Fibroblast of mammary gland (primary cell): ENCODE results near the gene PPP1R36.
"Not testable (repeated sequence)": the region's sequence is repeated elsewhere in the genome, so short reads cannot be mapped to it uniquely, and the experiment has no call there.

ENCODE experiments used
- DNase-seq: peaks from one replicate; pipeline ENCODE4 v3.0.0-alpha.2; 2010; ENCODE audit warnings: low read depth
- H3K4me3 ChIP-seq: 2 replicates; pipeline ENCODE4 v1.5.1; 2011; ENCODE audit warnings: low read depth, mild to moderate bottlenecking, low read length, moderate library complexity; ENCODE audit not compliant: control insufficient read depth
- CTCF ChIP-seq: conservative IDR thresholded peaks from 2 replicates; pipeline ENCODE4 v1.5.1; 2011; ENCODE audit warnings: low read depth, low read length, inconsistent platforms; ENCODE audit not compliant: control insufficient read depth, insufficient read depth

Gene PPP1R36

GRCh38 chr14:64612021-64612380 is 62.2 kb downstream of the PPP1R36 start:
- H3K4me3 ChIP-seq: no peak overlapping the region
- DNase-seq: peak; percentile 56
- no peak for TF ChIP-seq CTCF

DNA sequence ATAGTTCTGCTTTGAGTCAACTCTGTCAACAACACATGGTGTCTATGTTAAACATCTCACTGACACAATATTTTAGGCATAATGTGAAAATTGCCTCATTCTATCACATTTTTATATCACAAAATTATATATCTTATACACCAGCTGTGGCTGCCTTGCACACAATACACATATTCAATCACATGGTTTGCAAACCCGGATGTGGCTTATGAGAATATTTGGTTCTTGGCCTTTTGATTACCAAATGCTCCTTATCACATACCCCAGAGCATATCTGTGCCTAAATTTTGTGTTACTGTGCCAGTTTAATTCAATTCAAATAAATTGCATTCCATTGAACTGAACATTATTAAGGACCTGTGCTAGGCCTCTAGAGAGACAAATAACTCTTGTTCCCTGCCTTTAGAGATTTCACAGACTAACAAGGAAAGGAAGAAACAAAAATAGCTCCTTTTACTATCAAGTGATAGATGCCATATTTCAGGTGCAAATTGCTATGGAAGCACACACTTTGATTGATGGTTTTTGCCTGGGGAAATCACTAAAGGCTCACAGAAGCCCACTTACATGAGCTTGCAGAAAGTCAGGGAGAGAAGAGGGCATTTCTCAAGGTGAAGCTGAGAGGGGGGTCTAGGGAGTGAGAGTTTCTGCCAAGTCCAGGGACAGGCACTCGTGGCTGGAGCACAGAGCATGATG is 63.4 kb downstream of the PPP1R36 start:
- no peak for TF ChIP-seq CTCF
- H3K4me3 ChIP-seq: no peak overlapping the region
- no peak for DNase-seq

DNA sequence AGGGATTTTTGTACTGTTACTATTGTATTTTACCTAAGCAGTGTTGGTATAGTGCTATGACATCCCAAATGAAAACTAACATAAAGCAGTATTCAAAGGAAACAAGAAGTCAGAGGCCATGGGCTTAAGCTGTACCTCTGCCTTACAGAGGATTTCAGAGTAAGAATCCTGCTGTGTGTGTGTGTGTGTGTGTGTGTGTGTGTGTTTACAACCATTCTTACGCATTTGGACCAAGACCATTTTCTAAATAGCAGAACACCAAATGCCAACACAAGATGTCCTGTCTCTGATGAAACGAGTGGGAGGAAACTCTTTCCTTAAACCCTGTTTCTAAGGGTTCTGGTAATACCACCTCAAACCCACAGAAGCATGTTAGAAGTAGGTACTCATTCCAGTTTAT is 64.4 kb downstream of the PPP1R36 start:
- DNase-seq: no peak
- no peak for TF ChIP-seq CTCF
- H3K4me3 ChIP-seq: no peak overlapping the region

DNA sequence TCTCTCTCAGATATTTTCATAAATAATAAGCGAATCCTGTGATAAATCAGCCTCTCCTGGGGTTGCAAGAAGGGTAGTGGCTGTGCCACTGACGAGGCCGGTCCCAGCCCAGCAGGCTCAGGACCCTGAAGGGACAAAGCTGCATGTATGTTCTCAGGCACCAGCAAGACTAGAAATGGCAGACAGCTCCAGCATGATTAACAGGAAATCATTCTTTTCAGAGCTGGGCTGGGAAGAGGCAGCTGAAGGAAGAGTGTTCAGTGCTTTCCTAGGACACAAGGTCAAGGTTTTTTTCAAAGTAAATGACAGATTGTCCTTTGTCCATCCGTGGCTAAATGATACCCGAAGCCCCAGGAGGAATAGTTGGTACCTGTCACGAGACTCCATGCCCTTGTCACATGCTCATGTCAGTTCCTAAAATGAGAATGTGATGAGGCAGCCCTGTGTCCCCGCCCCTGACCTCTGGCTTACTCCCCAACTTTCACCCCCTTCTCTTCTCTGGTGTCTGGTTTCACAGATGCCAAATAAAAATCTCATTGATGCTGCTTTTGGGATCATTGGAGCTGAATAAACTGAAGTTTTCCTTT is 65.1 kb downstream of the PPP1R36 start:
- no peak for DNase-seq
- TF ChIP-seq CTCF: no peak
- H3K4me3 ChIP-seq: no peak overlapping the region

- DNase-seq, H3K4me3 ChIP-seq: not testable (repeated sequence)
Observed at GRCh38 chr14:64617872-64618408, 68.2 kb downstream of the PPP1R36 start.

GRCh38 chr14:64620910-64621309 is 71.1 kb downstream of the PPP1R36 start:
- TF ChIP-seq CTCF: no peak
- no peak for DNase-seq
- H3K4me3 ChIP-seq: no peak overlapping the region

- TF ChIP-seq CTCF: no peak
Observed at GRCh38 chr14:64623554-64624165, 73.9 kb downstream of the PPP1R36 start.

More at GRCh38 chr14:64623554-64624165, 73.9 kb downstream of the PPP1R36 start:
- no peak for DNase-seq
- H3K4me3 ChIP-seq: no peak overlapping the region
